Measurements from ENCODE around the gene MTCL3.
A peak's percentile ranks its signal among the peaks of the same experiment; 100 is the strongest.

MTCL3 gene

GRCh38 chr6:127468936-127469335, 50.2 kb downstream of the MTCL3 start:
- no peak for DNase-seq (ENCODE audit: low read depth in 2 of 2)

- DNase-seq (ENCODE audit: low read depth in 2 of 2), result no peak
These were observed 52.7 kb downstream of the MTCL3 start for GRCh38 chr6:127466416-127466815.

DNA sequence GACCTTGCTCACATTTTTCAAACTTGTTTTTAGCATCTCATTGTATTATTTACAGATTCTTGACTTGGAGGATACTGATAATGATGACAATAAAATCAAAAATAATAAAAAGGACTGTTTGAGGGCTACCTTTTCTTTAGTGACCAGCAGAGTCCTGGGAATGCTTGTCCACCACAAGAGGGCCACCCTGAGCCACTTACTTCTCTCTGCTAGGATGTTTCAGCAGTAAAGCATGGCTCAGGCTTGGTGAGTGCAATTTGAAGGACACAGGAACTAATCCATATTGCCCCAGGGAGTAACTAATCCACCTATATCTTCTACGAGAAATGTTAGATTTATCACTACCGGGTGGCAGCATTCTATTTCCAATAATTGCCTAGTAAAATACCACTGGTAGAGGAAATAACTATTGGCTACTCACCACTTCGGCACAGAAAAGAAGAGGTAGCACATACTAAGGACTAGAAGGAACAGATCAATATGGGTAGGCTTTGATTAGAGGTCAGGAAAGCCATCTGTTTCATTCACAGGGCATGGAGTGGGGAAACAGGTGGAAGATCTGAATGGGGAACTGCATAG, 54.2 kb downstream of the MTCL3 start:
- peak; percentile 19 to 30 for DNase-seq (ENCODE audit: low read depth in 2 of 2)

- DNase-seq (ENCODE audit: low read depth in 2 of 2), result no peak
These were observed 54.8 kb downstream of the MTCL3 start for GRCh38 chr6:127464161-127464880.

- no peak for DNase-seq (ENCODE audit: low read depth in 2 of 2)
These were observed 56.1 kb downstream of the MTCL3 start for GRCh38 chr6:127463056-127463455.

DNA sequence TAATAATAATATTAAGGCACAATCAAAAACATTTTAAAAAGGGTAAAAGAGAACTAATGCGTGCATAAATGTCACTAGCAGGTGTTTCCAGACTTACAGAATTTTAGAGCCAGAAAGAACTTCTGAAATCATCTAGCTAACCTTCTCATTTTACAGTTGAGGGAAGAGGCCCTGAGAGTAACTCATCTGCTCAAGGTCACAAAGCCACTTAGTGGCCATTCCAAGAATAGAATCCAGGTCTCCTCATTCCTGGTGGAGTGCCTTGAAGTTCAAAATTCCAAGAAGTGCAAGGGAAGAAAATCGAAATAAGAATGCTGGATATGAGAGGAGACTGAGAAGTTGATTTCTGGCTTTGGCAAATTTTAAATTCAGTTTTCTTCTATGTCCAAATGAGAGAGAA, 56.8 kb downstream of the MTCL3 start:
- no peak for DNase-seq (ENCODE audit: low read depth in 2 of 2)

- DNase-seq (ENCODE audit: low read depth in 2 of 2), result no peak
These were observed 58.7 kb downstream of the MTCL3 start for GRCh38 chr6:127460465-127460864.

- DNase-seq (ENCODE audit: low read depth in 2 of 2), result no peak
These were observed 59.9 kb downstream of the MTCL3 start, which contains the start of gene KIAA0408 for GRCh38 chr6:127459231-127459641. Gene KIAA0408 (minus strand): TSS chr6:127459389. CDS start chr6:127453981, 5,408 bp downstream.

GRCh38 chr6:127458817-127459216, 60.3 kb downstream of the MTCL3 start:
- DNase-seq (ENCODE audit: low read depth in 2 of 2), result no peak

GRCh38 chr6:127458222-127458621, 60.9 kb downstream of the MTCL3 start:
- DNase-seq (ENCODE audit: low read depth in 2 of 2), result no peak

DNA sequence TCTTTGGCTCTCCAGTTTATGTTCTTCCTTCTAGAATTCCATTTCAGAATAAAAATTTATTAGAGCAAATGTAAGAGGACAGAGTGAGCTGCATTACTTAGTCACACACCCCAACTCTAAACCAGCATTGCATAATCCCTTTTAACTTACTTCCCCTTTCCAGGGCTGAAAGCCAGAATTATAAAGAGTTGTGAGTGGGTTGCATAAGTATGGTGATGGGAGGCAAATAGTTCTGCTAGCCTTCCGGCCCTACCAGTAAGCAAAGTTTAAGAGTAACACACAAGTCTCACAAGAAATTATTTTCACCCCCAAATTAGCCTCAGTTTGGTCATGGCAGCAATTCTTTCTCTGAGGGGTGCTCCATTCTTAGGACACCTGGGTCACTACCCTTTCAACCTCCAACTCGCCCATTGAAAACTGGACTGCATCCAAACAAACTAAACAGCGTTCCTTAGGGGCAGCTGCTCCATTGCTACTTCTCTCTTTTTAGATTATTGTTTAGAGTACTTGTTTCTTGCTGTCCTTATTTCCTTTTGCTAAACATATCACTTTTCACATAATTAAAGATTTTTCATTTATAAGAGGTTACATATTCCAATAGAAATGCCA, 61.6 kb downstream of the MTCL3 start:
- no peak for DNase-seq (ENCODE audit: low read depth in 2 of 2)

GRCh38 chr6:127456465-127456864, 62.7 kb downstream of the MTCL3 start:
- DNase-seq (ENCODE audit: low read depth in 2 of 2), result no peak

GRCh38 chr6:127453845-127454619, 65.1 kb downstream of the MTCL3 start:
- DNase-seq (ENCODE audit: low read depth in 2 of 2), result no peak

DNA sequence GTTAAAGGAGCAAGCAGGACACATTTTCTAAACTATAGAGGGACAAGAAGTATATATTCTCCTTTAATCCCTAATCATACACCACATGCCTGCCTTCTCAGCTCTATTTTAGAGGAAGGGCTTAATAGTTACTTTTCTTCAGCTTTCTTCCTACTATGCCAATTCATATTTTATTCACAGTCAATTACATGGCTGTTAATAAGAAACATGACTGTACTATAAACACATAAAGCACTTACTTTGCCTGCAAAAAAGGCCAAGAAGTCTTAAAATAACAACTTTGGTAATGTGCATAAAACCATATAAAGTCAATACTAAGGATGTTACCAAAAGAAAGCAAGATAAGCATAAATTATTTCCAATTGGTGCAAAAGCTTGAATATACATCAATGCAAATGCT, 66.3 kb downstream of the MTCL3 start:
- DNase-seq (ENCODE audit: low read depth in 2 of 2), result no peak

- DNase-seq (ENCODE audit: low read depth in 2 of 2), result no peak
These were observed 67.7 kb downstream of the MTCL3 start for GRCh38 chr6:127451388-127451787.

DNA sequence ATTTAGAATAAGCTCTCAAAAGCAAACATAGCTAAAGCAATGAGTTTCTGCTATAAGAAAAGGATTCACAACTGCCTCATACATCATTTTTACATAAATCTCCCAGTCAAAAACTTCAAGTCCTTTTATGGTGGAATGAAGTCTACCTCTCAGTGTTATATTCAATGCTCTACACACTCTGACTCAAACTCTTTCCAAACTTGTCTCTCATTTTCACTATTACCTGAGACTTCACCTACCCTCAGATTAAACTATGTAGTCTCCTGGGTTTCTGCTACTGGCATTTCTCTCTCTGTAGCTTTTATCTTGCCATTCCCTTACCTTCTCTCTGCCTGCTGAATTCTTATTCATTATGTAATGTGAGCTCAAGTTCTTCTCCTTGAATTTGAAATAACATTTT, 71.4 kb downstream of the MTCL3 start:
- DNase-seq (ENCODE audit: low read depth in 2 of 2), result no peak

- no peak for DNase-seq (ENCODE audit: low read depth in 2 of 2)
These were observed 72.8 kb downstream of the MTCL3 start for GRCh38 chr6:127446356-127446755.

DNA sequence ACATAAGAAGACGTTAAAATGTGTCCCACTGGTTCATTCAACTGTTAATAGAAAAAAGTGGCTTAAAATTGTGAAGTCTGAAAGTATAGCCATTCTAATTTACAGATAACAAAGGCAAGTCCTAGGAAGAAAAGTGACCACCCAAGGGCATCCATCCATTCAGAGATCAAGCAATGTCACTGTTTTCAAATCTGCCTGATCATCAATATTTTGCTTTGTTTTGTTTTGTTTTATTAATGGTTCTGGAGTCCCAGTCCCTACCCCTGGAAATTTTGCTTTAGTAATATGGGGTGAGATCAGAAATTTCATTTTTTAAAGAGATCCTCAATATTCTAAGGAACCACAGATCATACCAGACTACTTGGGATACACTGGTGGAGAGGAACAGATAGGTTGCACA, 77.3 kb downstream of the MTCL3 start:
- no peak for DNase-seq (ENCODE audit: low read depth in 2 of 2)

- DNase-seq (ENCODE audit: low read depth in 2 of 2), result no peak
These were observed 79.4 kb downstream of the MTCL3 start for GRCh38 chr6:127439718-127440117.

- DNase-seq (ENCODE audit: low read depth in 2 of 2), result no peak
These were observed 82.5 kb downstream of the MTCL3 start for GRCh38 chr6:127436578-127437110.

- no peak for DNase-seq (ENCODE audit: low read depth in 2 of 2)
These were observed 83.4 kb downstream of the MTCL3 start for GRCh38 chr6:127435626-127436220.

- DNase-seq (ENCODE audit: low read depth in 2 of 2), result no peak
These were observed 84.5 kb downstream of the MTCL3 start for GRCh38 chr6:127434651-127435050.
